Measurements from ENCODE around the gene THSD4.
"Not testable (repeated sequence)": the region's sequence is repeated elsewhere in the genome, so short reads cannot be mapped to it uniquely, and the experiment has no call there.

THSD4 gene

DNA sequence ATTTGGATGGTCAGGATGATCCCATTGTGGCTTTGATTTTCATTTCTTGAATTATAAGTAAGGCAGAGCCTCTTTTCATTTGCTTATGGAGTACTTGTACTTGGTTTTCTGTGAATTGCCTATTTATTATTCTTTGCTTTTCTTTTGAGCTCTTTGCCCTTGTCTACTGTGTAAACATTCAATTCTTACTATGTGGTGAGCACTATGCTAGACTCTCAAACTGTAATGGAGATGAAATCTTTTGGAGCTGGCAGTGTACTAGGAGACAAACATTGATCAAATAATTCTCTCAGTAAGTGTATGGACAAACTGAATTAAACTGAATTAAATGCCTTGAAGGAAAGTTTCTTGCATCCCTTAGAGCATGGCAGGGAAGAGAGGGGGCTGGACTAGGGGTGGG lies 608.1 kb downstream of the THSD4 start:
- DNase-seq (ENCODE audit: low read depth), result no peak

DNA sequence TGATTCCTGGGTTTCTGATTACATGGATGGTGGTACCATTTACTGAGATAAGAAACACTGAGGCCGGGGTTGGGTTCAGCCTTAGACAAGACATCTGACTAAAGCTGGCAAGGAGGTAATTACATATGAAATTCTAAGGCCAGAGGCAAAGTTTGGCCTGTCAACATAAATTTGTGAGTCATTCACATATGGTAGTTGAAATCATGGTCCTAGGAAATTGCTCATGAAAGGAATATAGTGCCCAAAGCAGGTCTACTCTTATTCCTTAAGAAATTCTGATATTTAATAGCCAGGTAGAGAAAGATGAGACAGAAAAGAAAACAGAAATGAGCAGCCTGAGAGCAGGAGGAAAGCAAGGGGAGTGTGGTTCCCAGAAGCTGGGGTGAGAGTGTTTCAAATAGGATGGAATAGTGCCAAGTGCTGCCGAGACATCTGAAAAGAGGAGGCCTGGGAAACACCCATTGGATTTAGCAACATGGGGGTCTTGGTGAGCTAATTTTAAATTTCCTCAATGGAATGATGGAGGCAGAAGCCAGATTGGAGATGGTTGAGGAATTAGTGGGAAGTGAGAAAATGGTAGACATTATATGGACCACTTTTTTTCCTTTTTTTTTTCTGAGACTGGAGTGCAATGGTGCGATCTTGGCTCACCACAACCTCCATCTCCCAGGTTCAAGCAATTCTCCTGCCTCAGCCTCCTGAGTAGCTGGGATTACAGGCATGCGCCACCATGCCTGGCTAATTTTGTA lies 610.1 kb downstream of the THSD4 start:
- DNase-seq (ENCODE audit: low read depth), result not testable (repeated sequence)

DNA sequence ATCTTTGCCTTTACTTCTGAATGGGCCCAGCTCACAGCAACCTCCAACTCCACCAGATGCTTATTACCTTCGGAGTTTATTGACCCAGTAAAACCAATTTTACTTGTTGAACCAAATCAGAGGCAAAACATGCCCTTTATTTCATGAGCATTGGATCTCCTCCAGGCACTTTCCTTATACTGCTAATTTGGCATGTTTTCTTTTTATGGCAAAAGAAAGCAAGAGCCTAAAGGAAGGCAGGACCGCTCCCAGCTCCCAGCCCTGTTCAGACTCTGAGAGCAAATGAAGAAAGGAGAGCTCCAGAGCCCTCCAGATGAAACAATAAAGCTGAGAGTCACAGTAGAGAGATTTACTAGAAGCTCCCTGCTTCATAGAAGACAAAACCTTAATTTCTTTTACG lies 613.6 kb downstream of the THSD4 start:
- DNase-seq (ENCODE audit: low read depth), result no peak

DNA sequence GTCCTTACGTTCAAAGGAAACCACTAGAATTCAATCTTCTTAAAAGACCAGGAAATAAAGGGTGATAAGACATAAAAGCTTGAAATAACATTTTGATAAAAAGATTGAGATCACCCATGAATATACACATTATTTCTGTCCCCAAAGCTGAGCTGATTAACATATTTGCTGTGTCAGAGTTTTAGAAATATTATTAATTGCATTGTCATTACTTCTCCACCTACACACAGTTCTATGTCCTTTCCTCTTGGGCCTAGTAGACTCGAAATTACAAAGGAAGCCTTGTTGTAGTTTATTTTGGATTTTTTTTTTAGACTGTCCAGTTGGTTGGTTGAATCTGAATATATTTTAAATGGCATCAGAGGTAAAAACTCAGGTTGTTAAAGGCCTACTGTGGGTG lies 614.0 kb downstream of the THSD4 start:
- no peak for DNase-seq (ENCODE audit: low read depth)

DNA sequence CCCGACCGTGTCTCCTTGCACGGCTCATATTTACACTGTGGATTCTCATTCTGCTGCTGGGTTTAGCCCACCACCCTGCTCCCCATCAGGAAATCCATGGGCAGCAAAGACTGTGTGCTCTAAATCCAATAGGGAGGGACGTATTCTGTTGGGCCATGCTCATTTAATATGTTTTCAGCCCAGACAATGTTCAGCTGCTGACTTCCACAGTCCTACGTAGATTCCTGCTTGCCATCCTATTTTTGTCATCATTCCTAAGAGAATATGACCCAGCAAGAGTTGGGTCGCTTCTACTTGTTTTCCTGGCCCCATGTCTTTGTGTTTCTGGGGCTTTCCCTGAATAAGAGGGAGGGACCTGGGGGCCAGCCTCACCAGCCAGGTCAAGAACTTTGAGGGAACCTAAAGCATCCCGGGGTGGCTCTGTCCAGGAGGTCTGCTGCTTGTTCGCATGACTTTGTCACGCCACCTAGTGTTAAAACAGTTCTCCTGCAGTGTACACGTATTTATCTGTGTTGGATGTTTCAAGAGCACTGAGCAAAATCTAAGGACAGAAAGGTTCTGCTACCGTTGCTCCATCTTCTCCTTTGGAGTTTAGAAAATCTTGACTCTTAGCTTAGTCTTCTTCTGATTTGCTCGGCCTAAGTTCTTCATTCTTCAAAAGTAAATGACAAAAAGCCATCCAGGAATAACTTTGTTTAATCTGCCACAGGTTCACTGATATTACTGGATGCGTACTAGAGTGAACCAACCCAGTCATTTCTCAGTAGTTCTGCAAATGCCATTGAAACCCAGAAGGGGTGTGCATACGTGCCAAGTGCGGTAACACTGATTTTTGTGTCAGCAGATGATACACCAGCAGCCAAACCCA lies 615.2 kb downstream of the THSD4 start:
- DNase-seq (ENCODE audit: low read depth), result peak; percentile 6

GRCh38 chr15:71732636-71733035 lies 617.4 kb downstream of the THSD4 start:
- no peak for DNase-seq (ENCODE audit: low read depth)

DNA sequence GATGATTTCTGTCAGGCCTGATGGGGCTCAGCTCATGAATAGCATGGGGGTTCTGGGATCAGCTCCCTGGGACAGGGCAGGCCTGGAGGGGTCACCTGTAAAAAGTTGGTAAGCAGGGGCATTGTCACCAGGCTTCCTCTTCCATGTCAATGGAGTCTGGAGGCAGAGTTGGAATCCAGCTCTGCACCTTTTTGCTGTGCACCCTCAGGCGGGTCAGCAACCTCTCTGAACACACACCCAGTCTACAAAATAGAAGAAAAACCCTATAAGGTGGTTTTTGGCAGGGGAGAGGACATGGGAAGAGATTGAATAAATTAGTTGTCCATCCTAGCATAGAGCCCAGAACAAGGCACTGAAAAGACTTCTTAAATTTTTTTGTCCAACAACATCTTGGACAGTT lies 617.9 kb downstream of the THSD4 start:
- DNase-seq (ENCODE audit: low read depth), result no peak

GRCh38 chr15:71734709-71735384 lies 619.6 kb downstream of the THSD4 start:
- no peak for DNase-seq (ENCODE audit: low read depth)

GRCh38 chr15:71735385-71735757 lies 620.1 kb downstream of the THSD4 start:
- no peak for DNase-seq (ENCODE audit: low read depth)

DNA sequence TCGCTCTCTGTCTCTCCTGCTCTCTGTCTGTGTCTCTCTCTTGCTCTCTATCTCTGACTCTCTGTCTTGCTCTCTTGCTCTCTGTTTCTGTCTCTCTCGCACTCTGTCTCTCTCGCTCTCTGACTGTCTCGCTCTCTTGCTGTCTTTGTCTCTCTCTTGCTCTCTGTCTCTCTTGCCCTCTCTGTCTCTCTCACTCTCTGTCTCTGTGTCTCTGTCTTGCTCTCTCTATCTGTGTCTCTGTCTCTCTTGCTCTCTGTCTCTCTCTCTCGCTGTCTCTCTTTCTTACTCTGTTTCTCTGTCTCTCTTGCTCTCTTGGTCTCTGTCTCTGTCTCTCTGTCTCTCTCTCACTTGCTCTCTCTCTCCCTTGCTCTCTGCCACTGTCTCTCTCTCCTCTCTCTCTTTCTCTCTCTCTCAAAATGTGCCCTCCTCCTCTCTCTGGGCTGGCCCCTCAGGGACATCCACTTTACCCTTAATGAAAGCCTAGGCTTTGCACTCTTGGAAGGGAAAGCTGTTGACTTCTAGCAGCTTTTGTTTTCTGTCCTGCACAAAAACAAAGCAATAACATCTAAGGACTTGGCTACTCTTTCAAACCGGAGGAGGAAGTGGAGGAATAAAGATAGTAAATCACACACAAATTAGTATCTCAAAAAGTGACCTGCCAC lies 621.1 kb downstream of the THSD4 start:
- DNase-seq (ENCODE audit: low read depth), result no peak

DNA sequence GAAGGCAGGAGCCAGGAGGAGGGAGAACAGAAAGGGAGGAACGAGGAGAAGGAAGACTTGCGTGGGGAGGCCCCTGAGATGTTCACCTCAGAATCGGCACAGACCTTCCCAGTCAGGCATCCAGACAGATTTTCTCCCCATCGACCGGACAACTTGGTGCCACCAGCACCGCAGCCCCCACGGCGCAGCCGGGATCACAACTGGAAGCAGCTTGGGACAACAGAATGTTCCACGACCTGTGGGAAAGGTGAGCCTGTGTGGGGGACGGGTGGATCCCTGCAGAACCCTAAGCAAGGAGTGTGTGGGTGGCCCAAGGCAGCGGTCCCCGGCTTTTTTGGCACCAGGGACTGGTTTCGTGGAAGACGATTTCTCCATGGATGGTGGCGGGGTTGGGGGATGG lies 622.5 kb downstream of the THSD4 start:
- no peak for DNase-seq (ENCODE audit: low read depth)

DNA sequence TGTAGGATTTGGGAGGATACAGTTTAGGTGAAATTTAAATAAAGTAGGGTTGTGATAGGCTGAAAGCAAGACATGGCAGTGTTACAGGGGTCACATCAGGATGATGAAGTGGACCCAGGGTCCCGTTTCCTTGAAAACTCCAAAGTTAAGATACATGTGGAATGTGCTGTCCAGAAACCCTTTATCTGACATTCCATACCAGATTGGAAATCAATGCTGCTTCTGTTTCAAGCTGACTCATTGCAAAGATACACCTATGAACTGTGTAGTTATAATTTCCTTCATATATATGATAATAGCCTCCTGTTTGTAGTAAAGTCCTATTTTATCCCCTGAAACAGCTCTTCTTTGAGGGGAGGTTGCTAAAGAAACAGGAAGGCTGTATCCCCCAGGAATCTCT lies 624.1 kb downstream of the THSD4 start:
- no peak for DNase-seq (ENCODE audit: low read depth)

DNA sequence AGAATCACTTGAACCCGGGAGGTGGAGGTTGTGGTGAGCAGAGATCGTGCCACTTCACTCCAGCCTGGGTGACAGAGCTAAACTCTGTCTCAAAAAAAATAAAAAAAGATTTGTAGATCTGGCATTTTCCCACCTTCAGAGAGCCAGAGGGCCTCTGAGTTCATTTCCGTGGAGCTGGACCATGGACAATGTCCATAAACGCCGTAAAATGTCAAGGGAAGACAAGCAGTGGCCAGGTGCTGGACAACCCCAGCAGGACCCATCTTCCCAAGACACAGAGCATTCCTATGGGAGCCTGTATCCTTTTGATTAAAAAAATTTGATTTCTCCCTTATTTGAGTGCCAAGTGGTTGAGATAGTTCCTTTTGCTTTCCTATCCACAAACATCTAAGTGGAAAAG lies 627.7 kb downstream of the THSD4 start:
- no peak for DNase-seq (ENCODE audit: low read depth)

GRCh38 chr15:71743861-71744382 lies 628.7 kb downstream of the THSD4 start:
- peak; percentile 36 for DNase-seq (ENCODE audit: low read depth)

DNA sequence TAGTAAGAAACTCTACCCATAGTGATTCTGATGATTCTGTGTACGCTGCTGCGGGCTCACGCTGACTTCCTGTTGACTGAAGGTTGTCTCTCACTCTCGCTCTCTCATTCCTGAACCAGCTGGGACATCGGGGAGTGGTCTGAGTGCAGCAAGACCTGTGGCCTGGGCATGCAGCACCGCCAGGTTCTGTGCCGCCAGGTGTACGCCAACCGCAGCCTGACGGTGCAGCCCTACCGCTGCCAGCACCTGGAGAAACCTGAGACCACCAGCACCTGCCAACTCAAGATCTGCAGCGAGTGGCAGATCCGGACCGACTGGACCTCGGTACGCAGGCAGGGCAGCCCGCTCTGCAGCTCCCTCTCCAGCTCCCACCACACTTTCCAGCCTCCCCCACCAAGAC lies 631.4 kb downstream of the THSD4 start:
- DNase-seq (ENCODE audit: low read depth), result no peak

GRCh38 chr15:71747128-71748083 lies 632.1 kb downstream of the THSD4 start:
- no peak for DNase-seq (ENCODE audit: low read depth)

- no peak for DNase-seq (ENCODE audit: low read depth)
Measured at GRCh38 chr15:71748293-71748718, 633.0 kb downstream of the THSD4 start.

DNA sequence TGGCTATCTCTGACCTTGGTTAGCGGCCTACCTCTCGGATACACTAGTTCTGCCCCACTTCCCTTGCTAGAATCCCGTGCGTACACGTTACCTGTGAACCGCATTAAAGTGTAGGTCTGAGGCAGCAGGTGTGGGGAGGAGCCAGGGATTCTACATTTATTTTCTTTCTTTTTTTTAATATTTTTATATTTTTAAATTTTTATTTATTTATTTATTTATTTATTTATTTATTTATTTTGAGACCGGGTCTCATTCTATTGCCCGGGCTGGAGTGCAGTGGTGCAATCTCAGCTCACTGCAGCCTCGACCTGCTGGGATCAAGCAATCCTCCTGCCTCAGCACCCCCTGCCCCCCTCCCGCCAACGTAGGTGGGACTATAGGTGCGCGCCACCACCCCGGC lies 634.2 kb downstream of the THSD4 start:
- no peak for DNase-seq (ENCODE audit: low read depth)

DNA sequence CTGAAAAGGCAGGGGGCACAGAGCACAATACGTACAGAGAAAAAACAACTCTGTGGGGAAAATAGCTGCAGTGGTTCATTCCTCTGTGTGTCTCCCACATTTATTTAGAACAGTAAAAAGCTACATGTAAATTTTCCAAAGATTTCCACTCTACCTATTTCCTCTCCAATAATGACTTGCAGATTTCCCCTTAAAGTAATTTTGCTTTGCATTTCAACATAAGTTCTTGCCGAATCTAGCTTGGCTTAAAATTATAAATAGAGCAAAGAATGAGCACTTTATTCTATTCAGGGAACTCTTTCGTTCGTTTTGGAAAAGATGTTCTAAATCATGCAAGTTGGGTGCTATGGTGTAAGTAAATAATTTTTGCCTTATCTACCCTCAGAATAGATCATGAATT lies 636.9 kb downstream of the THSD4 start:
- DNase-seq (ENCODE audit: low read depth), result no peak

DNA sequence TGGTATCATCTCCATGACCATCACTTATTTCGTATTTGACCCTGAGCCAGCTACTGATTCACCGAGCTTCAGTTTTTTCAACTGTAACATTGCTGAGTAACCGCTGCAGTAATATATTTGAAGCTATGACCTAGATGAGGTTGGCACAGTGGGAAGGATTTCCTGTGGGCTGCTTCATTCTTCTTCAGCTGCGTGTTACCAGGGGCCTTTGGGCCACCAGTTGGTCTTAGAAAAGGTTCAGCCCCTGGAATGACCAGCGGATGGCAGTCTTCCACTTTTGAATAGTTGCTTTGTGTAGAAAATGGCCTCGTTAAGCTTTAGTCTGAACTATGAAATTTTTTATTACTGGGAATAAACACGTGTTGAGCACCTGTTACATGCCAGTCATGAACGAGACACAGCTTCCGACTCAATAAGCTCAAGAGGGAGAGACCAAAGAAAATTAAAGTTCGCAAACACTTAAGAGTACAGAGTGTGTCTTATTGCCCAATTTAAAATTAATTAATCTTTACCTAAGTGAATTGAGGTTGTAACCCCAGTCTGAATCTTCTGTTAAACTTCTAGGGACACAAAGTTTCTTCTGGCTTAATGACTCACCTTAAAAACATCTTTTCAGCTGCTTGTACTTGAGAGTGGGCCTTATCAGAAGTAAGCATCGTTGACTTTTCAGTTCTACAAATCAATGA lies 637.5 kb downstream of the THSD4 start:
- DNase-seq (ENCODE audit: low read depth), result no peak
